Activated CD4-positive, alpha-beta T cell treated with anti-CD3 and anti-CD28 coated beads, Interleukin-2, amount 10 ng/mL, durations not matched to agents 7 days and 5 days (primary cell): ENCODE results near the gene ATP9B. TPM values are rescaled to one million over a fixed set of nuclear protein-coding genes. Genes with fewer than 3 reads are reported as not detected.
"Not testable (repeated sequence)": the region's sequence is repeated elsewhere in the genome, so short reads cannot be mapped to it uniquely, and the experiment has no call there.

Experiments
- CTCF ChIA-PET: fragments of 350-600 bp; sonication (Branson Sonifier 250); formaldehyde crosslinking; loops from one replicate; lab custom pipeline; 2021; ENCODE audit warnings: antibody characterized with exemption; lab: Charles Lee
- POLR2A ChIA-PET: fragments of 350-600 bp; sonication (Branson Sonifier 250); formaldehyde crosslinking; loops from one replicate; lab custom pipeline; 2021; ENCODE audit warnings: antibody characterized with exemption; lab: Charles Lee
- DNase-seq: peaks from one replicate; pipeline ENCODE4 v3.0.0-alpha.2; 2020
- H3K27ac Mint-ChIP-seq: one replicate; pipeline ENCODE4 v1.8.0; 2021; ENCODE audit warnings: mild to moderate bottlenecking, moderate library complexity, mixed read lengths
- H3K27me3 Mint-ChIP-seq: one replicate; pipeline ENCODE4 v1.8.0; 2021; ENCODE audit warnings: mixed read lengths
- H3K36me3 Mint-ChIP-seq: one replicate; pipeline ENCODE4 v1.8.0; 2021; ENCODE audit warnings: low read depth, mixed read lengths
- H3K4me1 Mint-ChIP-seq: one replicate; pipeline ENCODE4 v1.8.0; 2021; ENCODE audit warnings: mixed read lengths
- H3K4me3 Mint-ChIP-seq: one replicate; pipeline ENCODE4 v1.8.0; 2021; ENCODE audit warnings: mild to moderate bottlenecking, moderate library complexity, mixed read lengths
- H3K9me3 Mint-ChIP-seq: one replicate; pipeline ENCODE4 v1.8.0; 2021; ENCODE audit warnings: mixed read lengths
- total RNA-seq, 2 experiments: library from RNA; stranded (reverse); gene quantifications; one replicate each; pipeline ENCODE4 v1.2.3, GENCODE V29; 2021

ATP9B gene
- total RNA-seq, 2 experiments from 2014 or later = 29.8 to 30.5 TPM

GRCh38 chr18:79056827-79057367 lies 12.3 kb upstream of the ATP9B start:
- H3K27ac Mint-ChIP-seq = no peak overlapping the region
- no peaks in the 10 kb centered on the region for H3K9me3 Mint-ChIP-seq
- no peak for DNase-seq
- H3K36me3 Mint-ChIP-seq = no peaks in the 10 kb centered on the region
- no peaks in the 10 kb centered on the region for H3K4me1 Mint-ChIP-seq
- ChIA-PET POLR2A (no interaction called here), CTCF (no interaction called here)
- H3K27me3 Mint-ChIP-seq = peaks cover 3% of the 10 kb centered on the region
- H3K4me3 Mint-ChIP-seq = no peak overlapping the region

DNA sequence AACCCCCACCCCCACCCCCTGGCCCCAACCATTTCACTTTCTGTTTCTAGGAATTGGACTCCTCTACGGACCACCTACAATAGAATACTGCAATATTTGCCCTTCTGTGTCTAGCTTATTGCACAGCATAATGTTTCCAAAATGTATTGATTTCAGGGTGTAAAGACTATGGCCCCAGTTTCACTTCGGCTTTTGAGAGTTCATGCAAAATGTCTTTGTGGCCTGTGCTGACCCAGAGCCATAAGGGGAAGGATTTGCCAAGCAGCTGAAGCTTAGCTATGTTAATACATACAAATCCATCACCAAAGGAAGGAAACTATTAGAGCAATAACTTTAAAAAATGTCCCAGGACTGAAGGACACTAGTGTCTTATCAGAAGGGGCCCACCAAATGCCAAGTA lies 11.2 kb upstream of the ATP9B start:
- no peak overlapping the region for H3K27ac Mint-ChIP-seq
- no peaks in the 10 kb centered on the region for H3K9me3 Mint-ChIP-seq
- no peaks in the 10 kb centered on the region for H3K36me3 Mint-ChIP-seq
- no peak overlapping the region for H3K4me3 Mint-ChIP-seq
- H3K27me3 Mint-ChIP-seq = peaks cover 3% of the 10 kb centered on the region
- no peak for DNase-seq
- no peaks in the 10 kb centered on the region for H3K4me1 Mint-ChIP-seq
- POLR2A ChIA-PET = no interaction called here
- CTCF ChIA-PET = no interaction called here

GRCh38 chr18:79062806-79063205 lies 6.4 kb upstream of the ATP9B start:
- Mint-ChIP-seq H3K4me3 (no peak overlapping the region), H3K36me3 (peaks cover 22% of the 10 kb centered on the region), H3K27me3 (peaks cover 16% of the 10 kb centered on the region), H3K27ac (no peak overlapping the region), H3K4me1 (peaks cover 12% of the 10 kb centered on the region), H3K9me3 (peaks cover 22% of the 10 kb centered on the region)
- CTCF ChIA-PET = no interaction called here
- POLR2A ChIA-PET = no interaction called here
- DNase-seq = no peak

DNA sequence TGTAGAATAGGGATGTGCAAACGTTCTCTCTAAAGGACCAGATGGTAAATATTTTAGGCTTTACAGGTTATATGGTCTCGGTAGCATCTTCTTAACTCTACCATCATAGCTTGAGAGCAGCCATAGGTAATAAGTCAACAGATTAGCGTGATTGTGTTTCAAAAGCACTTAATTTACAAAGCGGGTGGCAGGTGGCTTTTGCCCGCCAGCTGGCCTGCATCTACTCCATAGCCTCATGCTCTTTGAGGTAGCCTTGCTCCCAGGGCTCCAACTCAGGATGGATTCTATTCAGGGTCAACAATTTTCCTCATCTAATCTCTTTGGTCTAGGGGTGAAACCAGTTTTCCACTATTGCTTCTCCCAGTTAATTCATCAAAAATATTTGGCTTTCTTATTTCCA lies 5.0 kb upstream of the ATP9B start:
- peaks cover 17% of the 10 kb centered on the region for H3K4me1 Mint-ChIP-seq
- H3K9me3 Mint-ChIP-seq = peaks cover 22% of the 10 kb centered on the region
- peaks cover 16% of the 10 kb centered on the region for H3K27me3 Mint-ChIP-seq
- H3K36me3 Mint-ChIP-seq = peaks cover 22% of the 10 kb centered on the region
- CTCF ChIA-PET = no interaction called here
- H3K4me3 Mint-ChIP-seq = no peak overlapping the region
- DNase-seq = no peak
- POLR2A ChIA-PET = no interaction called here
- H3K27ac Mint-ChIP-seq = no peak overlapping the region

DNA sequence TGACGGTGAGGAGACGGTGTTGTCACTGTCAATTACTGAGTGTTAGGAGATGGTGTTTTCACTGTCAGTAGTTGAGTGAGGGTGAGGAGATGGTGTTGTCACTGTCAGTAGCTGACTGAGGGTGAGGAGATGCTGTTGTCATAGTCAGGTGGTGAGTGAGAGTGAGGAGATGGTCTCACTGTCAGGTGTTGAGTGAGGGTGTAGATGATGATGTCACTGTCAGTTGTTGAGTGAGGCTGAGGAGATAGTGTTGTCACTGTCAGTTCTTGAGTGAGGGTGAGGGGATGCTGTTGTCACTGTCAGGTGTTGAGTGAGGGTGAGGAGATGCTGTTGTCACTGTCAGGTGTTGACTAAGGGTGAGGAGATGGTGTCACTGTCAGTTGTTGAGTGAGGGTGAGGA lies 3.4 kb upstream of the ATP9B start:
- no peak for DNase-seq
- Mint-ChIP-seq H3K36me3 (peaks cover 22% of the 10 kb centered on the region), H3K27me3 (peaks cover 15% of the 10 kb centered on the region), H3K27ac (peak overlapping the region; percentile 31), H3K9me3 (peaks cover 22% of the 10 kb centered on the region), H3K4me3 (no peak overlapping the region), H3K4me1 (peaks cover 24% of the 10 kb centered on the region)
- CTCF ChIA-PET = no interaction called here
- POLR2A ChIA-PET = no interaction called here

GRCh38 chr18:79067611-79068010 lies 1.6 kb upstream of the ATP9B start:
- peaks cover 15% of the 10 kb centered on the region for H3K27me3 Mint-ChIP-seq
- no peak for DNase-seq
- H3K4me1 Mint-ChIP-seq = peaks cover 34% of the 10 kb centered on the region
- ChIA-PET CTCF (interaction anchor here (0.6 kb wide), 1 partner anchor 757 kb away, joined by 5 read pairs; no protein-coding TSS in a partner anchor), POLR2A (no interaction called here)
- peaks cover 31% of the 10 kb centered on the region for H3K36me3 Mint-ChIP-seq
- peak overlapping the region; percentile 35 for H3K4me3 Mint-ChIP-seq
- H3K9me3 Mint-ChIP-seq = peaks cover 27% of the 10 kb centered on the region
- peak overlapping the region; percentile 100 for H3K27ac Mint-ChIP-seq

GRCh38 chr18:79068341-79068936 lies 755 bp upstream of the ATP9B start:
- Mint-ChIP-seq H3K4me1 (peaks cover 34% of the 10 kb centered on the region), H3K27me3 (peaks cover 15% of the 10 kb centered on the region), H3K36me3 (peaks cover 37% of the 10 kb centered on the region), H3K27ac (peak overlapping the region; percentile 100), H3K9me3 (peaks cover 27% of the 10 kb centered on the region), H3K4me3 (peak overlapping the region; percentile 85)
- peak; percentile 52 for DNase-seq
- POLR2A ChIA-PET = no interaction called here
- CTCF ChIA-PET = interaction anchor here (0.6 kb wide), 1 partner anchor 758 kb away, joined by 5 read pairs; no protein-coding TSS in a partner anchor

DNA sequence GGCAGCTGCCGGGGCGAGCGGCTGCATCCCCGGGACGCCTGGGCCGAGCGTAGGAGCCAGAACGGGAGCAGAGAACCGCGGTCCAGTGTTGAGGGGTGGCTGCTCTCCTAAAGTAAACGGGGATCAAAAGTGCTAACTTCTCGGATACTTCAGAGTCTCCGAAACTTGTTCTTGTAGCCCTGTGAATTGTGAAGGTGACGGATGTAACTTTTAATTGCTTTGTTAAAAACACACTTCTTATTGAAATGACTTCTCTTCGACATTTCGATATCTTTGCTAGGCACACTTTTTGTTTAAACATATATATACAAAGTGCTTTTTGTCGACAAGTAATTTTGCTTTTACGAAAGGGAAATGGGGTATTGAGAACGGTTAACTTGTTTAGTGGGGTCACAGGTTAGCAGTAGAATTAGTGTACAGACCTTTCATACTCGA lies 540 bp downstream of the ATP9B start:
- no peak for DNase-seq
- Mint-ChIP-seq H3K27me3 (peaks cover 15% of the 10 kb centered on the region), H3K9me3 (peaks cover 32% of the 10 kb centered on the region), H3K4me3 (peak overlapping the region; percentile 85), H3K27ac (peak overlapping the region; percentile 95), H3K4me1 (peaks cover 40% of the 10 kb centered on the region), H3K36me3 (peaks cover 49% of the 10 kb centered on the region)
- CTCF ChIA-PET = interaction anchor here (0.7 kb wide), 1 partner anchor 39 kb away, joined by 3 read pairs; no protein-coding TSS in a partner anchor
- POLR2A ChIA-PET = no interaction called here

GRCh38 chr18:79070486-79070885 lies 1.3 kb downstream of the ATP9B start:
- Mint-ChIP-seq H3K9me3 (peaks cover 31% of the 10 kb centered on the region), H3K27me3 (peaks cover 14% of the 10 kb centered on the region), H3K27ac (peak overlapping the region; percentile 95), H3K4me3 (peak overlapping the region; percentile 85), H3K4me1 (peaks cover 43% of the 10 kb centered on the region), H3K36me3 (peaks cover 50% of the 10 kb centered on the region)
- ChIA-PET POLR2A (no interaction called here), CTCF (interaction anchor here (0.7 kb wide), 1 partner anchor 38 kb away, joined by 3 read pairs; no protein-coding TSS in a partner anchor)
- no peak for DNase-seq

DNA sequence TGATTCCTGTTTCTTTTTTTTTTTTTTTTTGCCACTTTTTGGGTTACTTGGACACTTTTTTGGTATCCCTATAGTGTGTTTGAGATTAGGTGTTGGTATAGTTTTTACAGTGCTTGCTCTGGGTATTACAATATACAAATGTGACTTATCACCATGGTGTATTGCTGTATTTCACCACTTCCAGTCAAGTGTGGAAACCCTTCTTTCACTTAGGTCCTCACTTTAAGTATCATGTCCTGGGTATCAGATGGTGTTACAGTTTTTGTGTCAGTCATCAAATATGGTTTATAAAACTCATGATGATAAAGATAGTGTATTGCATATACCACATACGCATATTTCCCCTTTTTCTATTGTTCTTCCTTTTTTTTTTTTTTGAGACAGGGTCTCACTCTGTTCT lies 1.8 kb downstream of the ATP9B start:
- H3K27ac Mint-ChIP-seq = peak overlapping the region; percentile 95
- CTCF ChIA-PET = no interaction called here
- H3K27me3 Mint-ChIP-seq = peaks cover 11% of the 10 kb centered on the region
- peak overlapping the region; percentile 85 for H3K4me3 Mint-ChIP-seq
- no peak for DNase-seq
- H3K4me1 Mint-ChIP-seq = peaks cover 46% of the 10 kb centered on the region
- H3K36me3 Mint-ChIP-seq = peaks cover 46% of the 10 kb centered on the region
- POLR2A ChIA-PET = no interaction called here
- peaks cover 25% of the 10 kb centered on the region for H3K9me3 Mint-ChIP-seq

- Mint-ChIP-seq H3K27me3 (peaks cover 7% of the 10 kb centered on the region), H3K36me3 (peaks cover 41% of the 10 kb centered on the region), H3K9me3 (peaks cover 20% of the 10 kb centered on the region), H3K4me3 (no peak overlapping the region), H3K4me1 (peaks cover 52% of the 10 kb centered on the region), H3K27ac (peak overlapping the region; percentile 25)
- ChIA-PET CTCF (no interaction called here), POLR2A (no interaction called here)
- DNase-seq = no peak
Measured at GRCh38 chr18:79071503-79072210, 2.5 kb downstream of the ATP9B start.

DNA sequence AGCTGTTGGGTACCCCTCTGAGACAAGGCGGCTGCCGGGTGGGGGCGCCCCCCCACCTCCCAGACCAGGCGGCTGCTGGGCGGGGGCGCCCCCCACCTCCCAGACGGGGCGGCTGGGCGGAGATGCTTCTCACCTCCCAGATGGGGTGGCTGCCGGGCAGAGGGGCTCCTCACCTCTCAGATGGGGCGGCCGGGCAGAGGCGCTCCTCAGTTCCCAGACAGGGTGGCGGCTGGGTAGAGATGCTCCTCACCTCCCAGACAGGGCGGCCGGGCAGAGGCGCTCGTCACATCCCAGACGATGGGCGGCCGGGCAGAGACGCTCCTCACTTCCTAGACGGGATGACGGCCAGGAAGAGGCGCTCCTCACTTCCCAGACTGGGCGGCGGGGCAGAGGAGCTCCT lies 3.5 kb downstream of the ATP9B start:
- POLR2A ChIA-PET, H3K27me3 Mint-ChIP-seq, H3K4me3 Mint-ChIP-seq, H3K27ac Mint-ChIP-seq, DNase-seq, CTCF ChIA-PET: not testable (repeated sequence)
- peaks cover 10% of the 10 kb centered on the region for H3K9me3 Mint-ChIP-seq
- peaks cover 48% of the 10 kb centered on the region for H3K4me1 Mint-ChIP-seq
- peaks cover 31% of the 10 kb centered on the region for H3K36me3 Mint-ChIP-seq

- Mint-ChIP-seq H3K27me3 (no peaks in the 10 kb centered on the region), H3K27ac (no peak overlapping the region), H3K4me3 (no peak overlapping the region), H3K4me1 (peaks cover 29% of the 10 kb centered on the region), H3K9me3 (peaks cover 15% of the 10 kb centered on the region), H3K36me3 (peaks cover 62% of the 10 kb centered on the region)
- POLR2A ChIA-PET = no interaction called here
- CTCF ChIA-PET = no interaction called here
- DNase-seq = no peak
Measured at GRCh38 chr18:79077181-79077580, 8.0 kb downstream of the ATP9B start.
